ENCODE measurements around the gene FLOT1. TPM values are rescaled to one million over a fixed set of nuclear protein-coding genes. Genes with fewer than 3 reads are reported as not detected.

FLOT1 gene
- total and polyA plus RNA-seq, 2 of the 4 experiments (the other 2 are of a cell fraction) = 96.2 to 162 TPM

DNA sequence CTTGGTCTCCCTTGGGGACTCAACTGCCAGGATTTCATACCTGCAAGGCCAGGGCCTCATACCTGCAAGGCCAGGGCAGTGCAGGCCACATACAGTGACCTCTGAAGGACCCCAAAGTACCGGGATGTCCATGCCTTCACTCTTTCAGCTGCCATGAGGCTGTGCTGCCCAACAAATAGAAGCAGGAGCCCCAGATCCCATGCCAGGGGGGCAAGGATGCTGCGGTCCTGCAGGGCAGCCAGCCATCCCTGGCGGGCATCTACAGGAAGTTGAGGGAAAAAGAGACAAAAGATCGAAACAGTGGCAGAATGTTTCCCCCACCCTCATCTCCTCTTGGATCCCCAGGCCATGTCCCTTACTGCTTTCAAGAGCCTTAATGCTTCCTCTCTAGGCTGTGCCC lies 52.5 kb downstream of the FLOT1 start:
- CTCF ChIA-PET = interaction anchor here (0.6 kb wide), 1 partner anchor 33 kb away, joined by 4 read pairs; no protein-coding TSS in a partner anchor
- peak overlapping the region; percentile 35 for H4K5ac ChIP-seq (ENCODE audit: low read depth, low read length)

More for the DNA sequence above, 52.5 kb downstream of the FLOT1 start:
- in situ Hi-C loops (cut with MboI; ENCODE audit: low sequenced_read_pairs) (no loop called here), dilution Hi-C loops (cut with HindIII; ENCODE audit: low sequenced_read_pairs, unreplicated experiment) (no loop called here), intact Hi-C loops (cut with micrococcal nuclease) (no loop called here)
- Histone ChIP-seq H2BK20ac (ENCODE audit: low read depth, low read length) (peak overlapping the region; percentile 59; the same call in 1 of the 2 replicates), H4K91ac (ENCODE audit: insufficient read depth, low read depth, low read length) (peak overlapping the region; percentile 83), H3K18ac (ENCODE audit: low read depth, low read length) (peak overlapping the region; percentile 43; the same call in 1 of the 2 replicates), H3K79me1 (ENCODE audit: low read depth in 1 of 2, low read length in 2 of 2) (peaks cover 18 to 37% of the 10 kb centered on the region in 2 experiments; a peak in 3 of 4 replicates), H4K20me1 (ENCODE audit: insufficient read depth, low read length) (peaks cover 13% of the 10 kb centered on the region), H2AK5ac (ENCODE audit: low read depth, low read length) (peak overlapping the region; percentile 98), H3K4ac (ENCODE audit: low read depth, low read length) (peak overlapping the region; percentile 98), H3K4me1 (ENCODE audit: control insufficient read depth, insufficient read depth, low read length) (peaks cover 21% of the 10 kb centered on the region), H2AFZ (replicated peaks; ENCODE audit: low read length, poor library complexity) (peak overlapping the region; percentile 98), H2AK9ac (replicated peaks; ENCODE audit: low read depth, low read length, poor library complexity) (peak overlapping the region; percentile 98), H3K9ac (ENCODE audit: low read depth, low read length) (peak overlapping the region; percentile 97), H3K4me2 (ENCODE audit: low read depth, low read length) (peak overlapping the region; percentile 89), H2BK5ac (ENCODE audit: low read depth, low read length, poor library complexity, severe bottlenecking) (peak overlapping the region; percentile 78), H3K14ac (replicated peaks; ENCODE audit: low read depth, low read length) (peak overlapping the region; percentile 97), H3K9me1 (ENCODE audit: insufficient read depth, low read length) (peaks cover 13% of the 10 kb centered on the region), H3K56ac (ENCODE audit: extremely low read depth, insufficient read depth, low read length) (peak overlapping the region; percentile 91), H3K27me3 (ENCODE audit: control insufficient read depth, insufficient read depth, low read length) (no peaks in the 10 kb centered on the region), H3K9me3 (ENCODE audit: control insufficient read depth, insufficient read depth, low read length) (no peaks in the 10 kb centered on the region), H2BK120ac (ENCODE audit: low read depth, low read length) (peak overlapping the region; percentile 86), H2BK15ac (ENCODE audit: low read depth, low read length) (peak overlapping the region; percentile 90; the same call in 1 of the 3 replicates), H3K27ac (ENCODE audit: insufficient read depth, low read length) (peak overlapping the region; percentile 99), H3K4me3 (ENCODE audit: insufficient read depth, low read depth, low read length) (peak overlapping the region; percentile 89), H4K8ac (ENCODE audit: low read depth in 2 of 2, low read length in 2 of 2) (peak overlapping the region; percentile 62 to 87), H3K36me3 (ENCODE audit: control insufficient read depth, insufficient read depth, low read length) (peaks cover 7% of the 10 kb centered on the region), H3K23ac (ENCODE audit: low read depth, low read length) (peak overlapping the region; percentile 98)
- WGBS, 2 experiments (ENCODE audit: extremely low coverage in 2 of 2, insufficient read length in 1 of 2) = no CpG with 5 or more reads among the region's 4 CpGs
- ATAC-seq (ENCODE audit: low read depth) (no peak), DNase-seq (no peak)
- POLR2A ChIA-PET (ENCODE audit: unreplicated experiment) = interaction anchor here (1.5 kb wide), 1 partner anchor 29 kb away, joined by 5 read pairs; no protein-coding TSS in a partner anchor
- no peak for TF ChIP-seq RCOR1 (IDR thresholded peaks at IDR 0.05; ENCODE audit: insufficient replicate concordance, low read length)
- no peak for TF ChIP-seq MAFK (IDR thresholded peaks at IDR 0.05; ENCODE audit: low read depth, low read length)
- no peak for TF ChIP-seq MXI1 (IDR thresholded peaks at IDR 0.05; ENCODE audit: borderline replicate concordance, low read depth, low read length)
- no peak for TF ChIP-seq FOS (IDR thresholded peaks at IDR 0.05; ENCODE audit: low read depth, low read length)
- no TSS peak for BruUV-seq (replicated peaks)
